T-helper 2 cell (primary cell): ENCODE results near the gene KIF21B.
"Not testable (repeated sequence)": the region's sequence is repeated elsewhere in the genome, so short reads cannot be mapped to it uniquely, and the experiment has no call there.

Experiments used
- DNase-seq, 5 experiments: peaks; one replicate each; pipeline versions ENCODE4 v3.0.0 to v3.0.0-alpha.2; 2012 to 2022

The KIF21B gene

GRCh38 chr1:200970771-200971427, 52.6 kb downstream of the KIF21B start:
- DNase-seq, result no peak

DNA sequence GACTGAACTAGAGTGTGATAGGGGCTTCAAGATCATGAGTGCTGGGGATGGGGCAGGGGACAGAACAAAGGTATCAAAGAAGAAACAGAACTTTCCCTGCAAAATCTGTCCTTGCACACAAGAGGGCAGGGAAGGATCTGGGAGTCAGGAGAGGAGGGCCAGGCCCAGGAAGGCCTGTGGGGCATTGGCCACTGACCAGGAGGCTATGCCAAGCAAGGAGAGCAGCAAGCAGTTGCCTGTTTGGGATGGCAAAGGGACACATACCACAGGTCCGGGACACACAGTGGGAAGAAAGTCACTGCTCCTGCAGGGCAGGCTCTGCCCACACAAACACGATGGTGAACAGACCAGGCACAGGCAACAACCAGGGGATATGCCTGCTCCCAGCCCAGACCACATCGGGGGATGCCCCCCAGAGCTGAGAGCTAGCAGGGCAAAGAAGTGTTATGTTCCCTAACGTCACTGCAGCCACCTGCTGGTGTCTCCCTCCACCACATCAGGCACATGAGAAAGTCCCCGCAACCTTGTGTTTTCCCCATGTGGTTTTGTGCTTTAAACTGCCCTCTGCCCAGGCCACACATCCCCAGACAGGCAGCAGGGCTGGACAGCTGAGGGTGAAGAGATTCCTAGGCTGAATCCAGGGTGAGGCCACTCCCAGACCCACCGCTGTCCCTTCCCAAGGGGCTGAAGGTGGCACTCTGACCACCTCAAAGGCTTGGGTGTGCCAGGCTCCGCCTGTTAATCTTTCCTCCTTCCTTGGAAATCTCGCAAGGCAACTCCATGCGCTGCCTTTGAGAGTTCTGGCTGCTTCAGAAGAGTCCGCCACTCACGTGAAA, 53.6 kb downstream of the KIF21B start:
- no peak for DNase-seq

GRCh38 chr1:200968469-200969410, 54.8 kb downstream of the KIF21B start:
- DNase-seq, result no peak

- no peak for DNase-seq
These were observed 55.6 kb downstream of the KIF21B start for GRCh38 chr1:200967693-200968468.

GRCh38 chr1:200966934-200967333, 56.6 kb downstream of the KIF21B start:
- no peak for DNase-seq

DNA sequence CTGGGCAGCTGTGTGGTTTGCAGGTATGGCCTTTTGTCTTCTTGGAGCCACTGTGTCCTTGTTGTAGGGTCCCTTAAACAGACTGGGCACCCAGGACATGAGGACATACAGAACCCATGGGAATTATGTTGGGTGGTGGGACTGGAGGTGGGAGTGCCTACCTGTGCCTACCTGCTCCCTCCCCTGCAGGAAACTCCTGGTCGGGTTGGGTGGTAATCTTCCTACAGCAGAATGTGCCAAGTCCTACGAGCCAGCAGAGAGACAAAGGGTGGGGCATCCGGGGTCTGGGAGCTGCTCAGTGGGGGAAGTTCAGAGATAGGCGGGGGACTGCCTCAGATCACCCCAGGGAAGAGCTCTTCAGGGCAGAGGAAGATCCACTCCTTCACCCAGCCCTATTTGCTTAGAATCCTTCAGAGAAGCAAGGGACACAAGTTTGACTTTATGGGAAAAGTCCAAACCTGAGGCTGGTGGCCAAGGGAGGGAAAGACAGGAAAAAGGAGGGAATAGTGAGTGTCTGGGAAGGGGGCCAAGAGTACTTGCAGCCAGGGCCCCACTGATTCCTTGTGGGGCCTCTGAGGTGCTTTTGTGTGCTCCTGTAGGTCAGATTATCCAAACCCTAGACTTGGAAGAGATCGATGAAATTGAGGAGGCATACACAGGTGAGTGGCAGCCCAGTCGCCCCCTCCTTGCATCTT, 58.3 kb downstream of the KIF21B start:
- no peak for DNase-seq

DNA sequence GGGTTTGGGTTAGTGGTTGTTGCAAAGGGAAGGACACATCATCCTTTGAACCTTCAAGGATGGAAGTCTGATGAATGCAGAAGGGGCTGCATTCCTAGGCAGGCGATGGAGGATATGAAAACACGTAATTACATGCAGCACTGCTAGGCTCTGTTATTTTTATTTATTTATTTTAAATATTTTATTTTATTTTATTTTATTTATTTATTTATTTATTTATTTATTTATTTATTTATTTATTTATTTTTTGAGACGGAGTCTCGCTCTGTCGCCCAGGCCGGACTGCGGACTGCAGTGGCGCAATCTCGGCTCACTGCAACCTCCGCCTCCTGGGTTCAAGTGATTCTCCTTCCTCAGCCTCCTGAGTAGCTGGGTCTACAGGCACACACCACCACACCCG, 59.6 kb downstream of the KIF21B start:
- not testable (repeated sequence) for DNase-seq

DNA sequence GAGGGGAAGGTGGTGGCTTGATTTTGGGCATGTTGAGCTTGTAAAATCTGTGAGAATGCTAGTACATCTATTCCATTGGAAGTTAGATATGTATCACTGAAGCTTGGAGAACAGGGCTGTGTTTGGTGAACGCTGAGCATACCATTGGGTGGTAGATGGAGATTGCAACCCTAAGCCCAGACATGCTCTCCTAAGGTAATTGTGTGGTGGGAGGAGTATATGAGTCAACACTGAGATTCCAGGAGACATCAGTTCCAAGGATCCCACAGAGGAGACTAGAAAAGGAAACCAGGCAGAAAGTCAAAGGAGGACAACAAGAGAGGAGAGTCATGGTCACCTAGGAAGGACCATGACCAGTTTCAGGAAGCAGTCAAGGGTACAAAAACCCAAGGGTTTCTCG, 60.4 kb downstream of the KIF21B start:
- no peak for DNase-seq

- no peak for DNase-seq
These were observed 60.9 kb downstream of the KIF21B start for GRCh38 chr1:200962631-200963030.

- not testable (repeated sequence) for DNase-seq
These were observed 61.4 kb downstream of the KIF21B start for GRCh38 chr1:200962151-200962550.

DNA sequence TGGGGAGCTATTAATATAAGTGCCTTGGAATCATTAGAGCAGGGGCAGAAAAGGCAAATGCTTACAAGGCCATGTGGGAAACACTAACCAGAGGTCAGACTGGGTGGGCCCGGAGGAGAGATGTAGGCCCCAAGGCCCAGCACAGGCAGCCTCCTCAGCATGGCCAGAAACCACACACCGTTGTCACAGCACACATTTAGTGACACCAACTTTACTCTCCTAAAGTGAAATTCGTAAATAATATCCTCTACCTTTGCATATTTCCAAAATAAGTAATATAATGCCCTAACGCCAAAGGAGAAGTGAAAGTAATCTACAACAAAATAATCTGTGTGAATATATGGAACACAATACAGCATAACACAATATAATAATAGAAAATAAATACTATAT, 62.6 kb downstream of the KIF21B start:
- no peak for DNase-seq

- DNase-seq, result no peak
These were observed 63.1 kb downstream of the KIF21B start for GRCh38 chr1:200960236-200960947.

- DNase-seq, result no peak
These were observed 64.0 kb downstream of the KIF21B start for GRCh38 chr1:200959411-200959921.

DNA sequence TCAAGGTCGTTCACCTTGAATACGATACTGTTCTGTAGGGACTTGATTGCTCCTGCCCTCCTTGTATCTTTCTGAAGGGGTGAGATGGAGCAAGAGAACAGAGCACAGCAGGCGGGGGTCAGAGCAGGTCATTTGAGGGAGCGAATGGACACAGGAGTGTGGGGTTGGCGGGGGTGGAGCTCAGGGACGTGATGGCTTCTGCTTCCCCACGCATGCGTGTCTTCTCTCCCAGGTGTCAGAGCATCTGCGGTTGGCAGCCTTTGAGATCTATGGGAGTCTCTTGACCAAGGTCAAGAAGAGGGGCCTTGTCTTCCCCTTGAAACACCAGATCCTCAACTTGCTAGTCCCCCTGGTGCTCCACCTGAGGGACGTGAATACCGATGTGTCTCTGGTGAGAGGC, 64.9 kb downstream of the KIF21B start:
- DNase-seq, result no peak

- DNase-seq, result no peak
These were observed 69.1 kb downstream of the KIF21B start for GRCh38 chr1:200954434-200954833.

- DNase-seq, result no peak
These were observed 72.5 kb downstream of the KIF21B start for GRCh38 chr1:200951016-200951415.

- DNase-seq, result no peak
These were observed 73.9 kb downstream of the KIF21B start for GRCh38 chr1:200949626-200950025.

DNA sequence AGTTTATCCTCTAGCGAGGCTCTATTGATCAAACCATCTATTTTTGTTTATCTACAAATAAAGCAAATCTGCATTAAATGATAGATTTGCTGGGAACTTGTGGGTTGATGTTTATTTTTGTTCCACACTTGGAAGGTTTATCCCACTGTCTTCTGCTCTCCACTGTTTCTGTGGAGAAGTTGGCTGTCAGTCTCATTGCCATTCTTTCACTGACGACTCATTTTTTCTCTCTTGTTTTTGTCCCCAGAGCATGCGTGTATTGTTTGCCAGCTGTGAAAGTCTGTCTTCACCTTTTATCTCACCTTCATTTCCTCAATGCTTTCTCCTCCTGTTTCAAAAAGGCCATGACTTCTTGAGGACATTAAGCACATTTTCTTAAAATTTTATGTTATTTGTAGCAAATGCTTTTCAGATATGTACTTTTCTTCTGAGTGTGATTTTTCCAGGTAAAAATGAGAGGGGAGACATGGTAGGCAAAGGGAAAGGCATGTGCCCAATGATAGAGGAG, 76.4 kb downstream of the KIF21B start:
- DNase-seq, result no peak

- DNase-seq, result no peak
These were observed 78.4 kb downstream of the KIF21B start for GRCh38 chr1:200945111-200945510.

DNA sequence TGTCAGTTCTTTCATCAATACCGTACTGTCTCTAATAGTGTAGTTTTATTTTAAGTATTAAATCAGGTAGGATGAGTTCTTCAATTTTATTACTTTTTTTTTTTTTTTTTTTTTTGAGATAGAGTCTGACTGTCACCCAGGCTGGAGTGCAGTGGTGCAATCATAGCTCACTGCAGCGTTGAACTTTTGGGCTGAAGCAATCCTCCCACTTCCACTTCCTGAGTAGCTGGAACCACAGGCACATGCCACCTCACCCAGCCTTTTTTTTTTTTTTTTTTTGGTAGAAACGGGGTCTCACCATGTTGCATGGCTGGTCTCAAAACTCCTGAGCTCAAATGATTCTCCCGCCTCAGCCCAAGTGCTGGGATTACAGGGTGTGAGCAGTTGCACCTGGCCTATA, 84.6 kb downstream of the KIF21B start:
- peak in 2 of 5 experiments; percentile 25 to 29 for DNase-seq
